Measurements from ENCODE around the gene CCN2.

CCN2 gene

DNA sequence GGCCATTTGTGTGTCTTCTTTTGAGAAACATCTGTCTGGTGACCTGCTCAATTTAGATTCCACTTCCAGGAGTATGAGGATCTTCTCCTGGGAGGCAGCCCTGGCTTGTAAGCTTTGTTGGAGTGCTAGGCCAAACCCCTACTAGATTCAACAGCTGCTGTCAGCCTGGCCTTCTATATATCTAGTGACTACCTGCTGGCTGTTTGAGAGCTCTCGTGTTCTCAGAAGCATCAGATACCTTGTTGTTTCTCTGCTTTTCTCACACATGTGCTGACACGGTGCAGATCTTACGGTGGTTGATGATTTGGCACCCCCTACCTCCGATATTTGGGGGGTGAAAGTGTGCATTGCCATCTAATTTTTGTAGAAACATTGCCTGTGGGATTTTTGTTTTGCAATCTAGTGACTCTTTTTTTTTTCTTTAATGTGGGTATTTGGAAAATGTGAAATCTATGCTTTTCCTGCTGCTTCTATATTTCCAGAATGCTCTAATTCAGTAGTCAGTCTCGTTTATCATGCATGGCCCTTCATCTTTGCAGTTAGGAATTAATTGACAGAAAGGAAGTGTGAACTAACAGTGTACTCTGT, 4.7 kb downstream of the CCN2 start:
- in situ Hi-C loops (cut with MboI; ENCODE audit: low sequenced_read_pairs) = no loop called here

DNA sequence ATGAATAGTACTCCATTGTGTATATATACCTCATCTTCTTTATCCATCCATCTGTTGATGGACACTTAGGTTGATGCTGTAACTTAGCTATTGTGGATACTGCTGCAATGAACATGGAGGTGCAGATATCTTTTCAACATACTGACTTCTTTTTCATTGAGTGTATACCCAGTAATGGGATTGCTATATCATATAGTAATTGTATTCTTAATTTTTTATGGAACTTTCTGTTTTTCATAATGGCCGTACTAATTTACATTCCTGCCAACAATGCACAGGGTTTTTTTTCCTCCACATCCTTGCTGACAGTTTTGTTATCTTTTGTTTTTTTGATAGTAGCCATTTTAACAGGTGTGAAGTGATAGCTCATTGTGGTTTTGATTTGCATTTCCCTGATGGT, 5.2 kb downstream of the CCN2 start:
- in situ Hi-C loops (cut with MboI; ENCODE audit: low sequenced_read_pairs) = no loop called here

DNA sequence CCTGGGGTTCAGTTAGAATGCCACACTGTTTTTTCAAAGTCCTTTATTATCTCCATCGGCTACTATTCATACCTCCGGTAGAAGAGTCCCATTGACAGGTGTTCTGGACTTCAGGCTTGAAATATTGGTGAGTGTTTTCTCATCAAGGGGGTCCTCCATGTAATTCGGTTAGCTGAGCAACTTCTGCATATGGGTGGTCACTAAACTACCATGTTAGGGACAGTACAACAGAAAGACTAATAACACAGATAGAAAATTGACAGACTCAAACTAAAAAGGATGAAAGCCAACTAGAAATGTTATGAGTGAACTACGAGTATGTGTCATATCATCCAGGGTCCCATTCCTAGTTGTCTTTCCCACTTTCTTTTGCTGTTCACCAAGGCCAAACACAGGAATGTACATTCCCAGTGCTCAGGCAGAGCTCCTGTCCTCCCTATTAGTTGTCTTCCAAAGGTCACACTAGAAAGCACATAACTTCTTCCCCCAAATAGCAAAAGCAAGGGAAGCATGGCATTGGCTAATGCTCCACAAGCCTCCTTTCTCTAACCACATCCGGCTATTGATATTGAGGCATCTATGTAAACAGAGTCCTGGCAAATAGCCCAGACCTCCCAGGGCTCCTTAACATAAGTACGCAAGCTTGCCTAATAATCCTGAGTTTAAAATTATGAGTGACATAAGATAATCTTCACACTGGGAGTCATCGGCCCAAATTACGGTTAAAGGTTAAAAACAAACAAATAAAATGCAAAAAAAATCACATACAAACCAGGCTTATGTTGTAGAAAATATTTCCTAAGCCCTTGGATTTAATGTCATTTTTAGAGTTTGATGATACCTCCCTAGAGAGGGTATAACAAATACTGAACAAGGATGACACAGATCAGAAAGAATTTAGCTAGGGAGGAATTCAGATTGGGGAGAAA, 13.2 kb downstream of the CCN2 start:
- in situ Hi-C loops (cut with MboI; ENCODE audit: low sequenced_read_pairs) = no loop called here

DNA sequence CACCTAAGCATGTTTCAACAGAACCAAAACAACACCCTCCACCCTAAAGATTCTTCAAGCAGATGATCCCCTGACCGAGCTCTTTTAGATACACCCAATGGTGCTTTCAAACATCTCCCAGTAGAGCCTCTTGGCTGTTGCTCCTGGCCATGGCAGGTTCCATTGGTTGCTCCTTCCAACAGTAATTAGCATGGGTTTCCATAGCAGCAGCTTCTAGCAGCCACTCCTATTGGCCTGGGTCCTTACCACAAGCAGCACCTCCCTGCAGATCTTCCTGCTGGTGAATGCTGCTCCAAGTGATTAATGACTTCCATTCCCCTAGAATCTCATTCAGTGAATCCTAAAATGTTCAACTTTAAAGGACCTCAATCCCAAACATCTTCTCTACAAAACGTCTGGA, 13.9 kb downstream of the CCN2 start:
- in situ Hi-C loops (cut with MboI; ENCODE audit: low sequenced_read_pairs) = no loop called here

DNA sequence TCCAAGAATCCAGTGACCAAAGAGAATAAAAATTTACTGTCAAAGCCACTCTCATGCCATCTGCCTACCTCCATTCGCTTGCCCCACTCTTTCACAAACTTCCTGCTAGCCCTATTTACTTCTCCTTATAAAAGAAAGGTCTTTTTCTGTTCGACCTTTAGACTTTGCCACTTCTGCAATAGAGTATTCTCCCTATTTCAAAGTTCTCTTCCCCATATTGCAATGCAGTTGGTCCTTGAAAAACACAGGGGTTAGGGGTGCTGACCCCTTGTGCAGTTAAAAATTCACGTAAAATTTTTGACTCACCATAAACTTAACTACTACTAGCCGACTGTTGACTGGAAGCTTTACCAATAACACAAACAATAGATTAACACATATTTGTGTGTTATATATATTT, 15.0 kb downstream of the CCN2 start:
- in situ Hi-C loops (cut with MboI; ENCODE audit: low sequenced_read_pairs) = no loop called here

DNA sequence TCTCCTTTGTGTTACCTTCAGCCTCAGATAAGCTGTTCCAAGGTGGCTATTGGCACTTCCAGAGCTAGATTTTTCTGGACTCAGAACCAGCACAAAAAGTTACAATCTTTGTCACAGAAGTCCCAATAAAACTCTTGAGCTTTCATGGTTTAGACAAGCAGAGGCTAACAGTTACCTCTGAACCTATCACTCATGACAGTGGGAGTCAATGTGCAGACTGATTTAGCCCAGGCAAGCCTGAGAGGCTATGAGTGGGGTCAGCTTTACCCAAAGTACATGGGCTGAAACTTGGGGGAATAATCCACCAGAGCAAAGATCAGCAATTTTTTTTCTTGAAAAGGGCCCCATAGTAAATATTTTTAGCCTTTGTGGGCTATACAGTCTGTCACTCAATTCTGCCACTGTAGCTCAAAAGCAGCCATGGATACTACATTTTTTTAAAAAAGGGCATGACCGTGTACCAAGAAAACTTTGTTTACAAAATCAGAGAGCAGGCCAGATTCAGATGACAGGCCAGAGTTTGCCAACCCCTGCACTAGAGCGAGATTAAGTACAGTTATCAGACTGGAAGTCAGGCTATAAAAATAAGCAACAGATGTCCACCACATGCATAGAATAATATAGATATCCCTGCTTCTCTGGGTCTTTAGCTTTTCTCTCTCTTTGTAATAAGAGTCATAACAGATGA, 20.0 kb downstream of the CCN2 start:
- in situ Hi-C loops (cut with MboI; ENCODE audit: low sequenced_read_pairs) = no loop called here

DNA sequence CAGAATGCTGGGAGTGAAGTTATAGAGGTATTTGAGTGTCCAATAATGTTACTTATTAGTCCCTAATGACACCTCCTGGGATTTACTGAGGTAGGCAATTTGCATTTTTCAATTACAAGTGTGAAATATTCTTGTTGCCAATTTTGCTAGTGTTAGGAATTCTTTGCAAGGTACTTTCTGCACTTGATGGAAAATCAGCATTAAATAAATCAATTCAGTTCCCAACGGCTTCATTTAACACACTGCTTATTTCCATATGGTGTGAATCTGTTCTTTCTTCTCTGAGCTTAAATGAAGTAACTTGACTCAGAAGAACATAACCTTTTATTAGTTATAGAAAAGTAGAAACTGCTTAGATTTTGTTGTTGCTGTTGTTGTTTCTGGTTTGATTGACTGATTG, 21.2 kb downstream of the CCN2 start:
- in situ Hi-C loops (cut with MboI; ENCODE audit: low sequenced_read_pairs) = no loop called here

DNA sequence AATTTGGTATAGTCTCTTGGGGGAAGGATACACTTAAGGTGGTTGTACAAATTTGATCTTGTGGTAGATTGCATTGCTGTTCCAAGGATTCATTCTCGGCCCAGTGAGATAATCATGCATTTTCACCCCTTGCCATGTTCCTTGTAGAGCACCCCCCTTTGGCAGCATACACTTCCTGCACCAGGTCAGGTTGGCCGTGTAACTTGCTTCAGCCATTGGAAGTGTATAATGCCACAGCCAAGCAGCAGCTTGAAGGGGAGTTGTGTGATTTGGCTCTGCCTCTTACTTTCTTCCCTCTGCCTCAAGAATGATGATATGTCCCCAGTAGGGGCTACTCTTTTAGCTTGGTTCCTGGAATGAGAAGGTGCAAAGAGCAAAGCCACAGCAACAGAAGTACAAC, 21.9 kb downstream of the CCN2 start:
- in situ Hi-C loops (cut with MboI; ENCODE audit: low sequenced_read_pairs) = no loop called here

DNA sequence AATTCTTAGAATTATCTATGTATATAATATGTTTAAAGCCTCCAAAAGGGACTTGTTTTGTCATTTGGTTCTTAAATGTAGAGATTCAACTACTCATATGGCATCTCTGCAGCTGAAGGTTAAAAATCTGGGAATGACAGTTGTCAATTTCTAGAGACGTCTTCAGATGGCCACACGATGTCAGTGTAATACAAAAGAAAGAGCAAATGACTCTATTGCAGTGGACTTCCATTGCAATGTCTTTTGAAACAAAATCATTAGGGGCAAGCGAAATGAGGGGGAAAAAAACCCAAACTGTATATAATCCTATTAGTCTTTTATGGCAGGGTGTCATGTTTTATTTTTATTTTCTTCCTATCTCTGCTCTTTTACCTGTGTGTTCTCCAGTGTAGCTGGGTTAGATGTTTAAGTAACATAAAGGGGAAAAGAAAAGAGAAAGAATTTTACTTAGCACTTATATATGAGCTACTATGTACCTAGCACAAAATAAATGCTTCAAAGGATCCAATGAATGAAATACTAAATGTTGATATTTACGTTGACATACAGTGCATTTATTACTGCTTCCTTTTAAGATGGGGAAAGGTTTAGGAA, 26.2 kb downstream of the CCN2 start:
- in situ Hi-C loops (cut with MboI; ENCODE audit: low sequenced_read_pairs) = loop anchor here (25.0 kb wide), 2 partner anchors 287 to 587 kb away; partner anchors contain the start of gene STX7

DNA sequence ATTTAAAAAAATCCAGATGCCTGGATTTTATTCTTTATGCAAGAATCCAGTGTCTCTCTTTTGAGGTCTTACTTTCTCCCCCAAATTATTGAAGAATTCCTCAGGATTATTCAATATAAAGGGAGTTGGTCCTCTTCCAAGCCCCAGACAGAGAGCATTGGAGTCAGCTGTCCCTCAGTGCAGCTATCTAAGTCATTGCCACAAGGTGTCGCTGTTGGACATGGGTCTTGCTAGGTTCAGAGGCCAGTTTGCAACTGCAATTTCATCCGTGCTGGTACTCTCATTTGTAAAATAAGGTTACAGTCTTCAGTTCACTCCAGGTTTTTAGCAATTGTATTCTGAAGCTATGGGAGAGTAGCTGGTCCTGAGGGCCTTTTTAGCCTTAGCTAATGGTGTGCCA, 27.8 kb downstream of the CCN2 start:
- in situ Hi-C loops (cut with MboI; ENCODE audit: low sequenced_read_pairs) = loop anchor here (25.0 kb wide), 2 partner anchors 289 to 589 kb away; partner anchors contain the start of gene STX7

DNA sequence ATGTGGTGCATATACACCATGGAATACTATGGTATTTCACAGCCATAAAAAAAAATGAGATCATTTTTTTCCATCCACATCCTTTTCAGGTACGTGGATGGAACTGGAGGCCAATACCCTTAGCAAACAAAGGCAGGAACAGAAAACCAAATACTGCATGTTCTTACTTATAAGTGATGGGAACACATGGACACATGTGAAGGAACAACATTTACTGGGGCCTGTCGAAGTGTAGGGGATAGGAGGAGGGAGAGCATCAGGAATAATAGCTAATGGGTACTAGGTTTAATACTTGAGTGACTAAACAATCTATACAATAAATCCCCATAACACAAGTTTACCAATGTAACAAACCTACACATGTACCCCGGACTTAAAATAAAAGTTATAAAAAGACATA, 30.5 kb downstream of the CCN2 start:
- in situ Hi-C loops (cut with MboI; ENCODE audit: low sequenced_read_pairs) = loop anchor here (25.0 kb wide), 2 partner anchors 292 to 592 kb away; partner anchors contain the start of gene STX7

DNA sequence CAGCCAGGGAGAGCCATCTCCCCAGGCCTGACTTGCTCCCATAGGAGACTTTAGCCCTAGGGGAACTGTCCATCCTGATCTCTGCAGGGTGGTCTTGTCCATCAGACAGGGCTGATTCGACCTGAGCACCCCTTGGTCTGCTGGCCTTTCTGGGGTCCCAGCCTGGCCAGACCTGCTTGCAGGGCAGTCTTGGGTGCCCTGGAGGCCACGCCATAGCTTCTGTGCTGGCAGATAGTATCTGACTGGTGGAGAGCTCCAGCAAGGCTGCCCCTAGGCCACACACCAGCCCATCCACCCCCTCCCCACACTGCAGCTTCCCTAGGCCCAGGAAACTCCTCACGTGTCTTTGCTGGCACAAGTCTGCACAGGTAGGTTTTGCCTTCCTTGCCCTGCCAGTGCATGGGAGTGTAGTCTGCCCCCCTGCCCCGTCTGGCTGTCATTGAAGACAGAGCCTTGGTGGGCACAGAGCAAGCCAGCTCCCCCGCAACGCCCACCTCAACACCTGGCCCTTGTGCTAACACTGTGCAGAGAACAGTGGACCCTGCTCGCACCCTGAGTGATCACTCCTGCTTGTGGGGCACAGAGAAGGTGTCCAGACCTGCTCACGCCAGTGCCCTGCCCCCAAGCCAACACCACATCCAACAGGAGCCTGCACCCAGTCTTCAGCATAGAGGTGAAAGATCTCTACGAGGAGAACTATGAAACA, 32.4 kb downstream of the CCN2 start:
- in situ Hi-C loops (cut with MboI; ENCODE audit: low sequenced_read_pairs) = loop anchor here (10.0 to 25.0 kb wide), 3 partner anchors 224 to 593 kb away; partner anchors contain the start of gene STX7

DNA sequence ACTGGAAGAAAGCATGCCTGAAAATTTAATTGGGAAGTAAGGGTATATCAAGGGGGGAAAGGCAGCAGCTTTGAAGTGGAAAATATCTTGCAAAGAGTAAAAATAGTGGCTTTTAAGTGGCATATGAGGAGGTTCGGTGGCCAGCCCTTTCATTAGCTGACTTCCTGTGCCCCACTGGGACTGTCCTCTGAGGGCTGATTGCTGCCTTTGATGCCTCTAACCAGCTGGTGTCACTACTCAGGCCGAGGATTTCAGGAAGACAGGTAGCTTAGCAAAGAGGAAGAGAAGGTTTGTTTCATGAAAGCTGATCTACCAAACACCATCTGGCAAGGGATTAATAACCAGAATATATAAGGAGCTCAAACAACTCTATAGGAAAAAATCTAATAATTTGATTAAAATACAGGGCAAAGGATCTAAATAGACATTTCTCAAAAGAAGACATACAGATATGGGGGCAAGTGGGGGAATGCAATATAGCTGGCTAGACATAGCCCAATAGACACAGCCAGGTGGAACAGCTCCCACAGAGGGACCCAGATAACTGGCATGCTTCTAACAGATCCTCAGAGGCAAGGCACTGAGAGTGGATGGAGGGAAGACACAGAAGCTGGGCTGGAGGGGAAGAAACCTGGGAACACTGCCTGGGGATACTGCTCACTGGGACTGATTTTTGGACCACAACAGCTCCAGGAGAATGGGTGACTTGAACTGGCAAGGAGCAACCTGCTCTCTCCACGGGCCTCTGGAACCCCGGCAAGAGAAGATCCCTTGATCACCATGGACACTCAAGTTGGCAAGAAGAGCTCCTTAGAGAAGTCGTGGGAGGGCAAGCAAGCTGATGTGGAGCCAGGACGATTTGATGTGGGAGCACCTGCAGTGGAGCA, 33.2 kb downstream of the CCN2 start:
- in situ Hi-C loops (cut with MboI; ENCODE audit: low sequenced_read_pairs) = loop anchor here (10.0 to 25.0 kb wide), 3 partner anchors 223 to 594 kb away; partner anchors contain the start of gene STX7

DNA sequence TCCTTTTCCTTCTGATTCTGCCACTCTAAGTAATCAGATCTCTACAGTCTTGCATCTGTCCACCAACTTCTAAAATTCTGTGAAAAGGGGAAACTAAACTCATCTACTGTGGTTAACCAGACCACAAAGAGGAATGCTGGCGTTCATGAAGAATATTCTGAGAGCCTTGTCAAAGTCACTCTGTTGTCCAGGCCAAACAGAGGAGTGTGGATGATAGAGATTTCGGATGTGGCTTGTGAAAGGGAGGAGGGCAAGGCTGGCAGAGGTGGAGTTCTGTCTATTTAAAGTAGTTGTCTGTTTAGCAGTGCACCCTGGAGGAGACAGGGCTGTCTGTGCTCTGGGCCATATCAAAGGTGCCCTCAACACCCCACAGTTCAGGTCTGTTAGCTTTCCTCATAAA, 33.9 kb downstream of the CCN2 start:
- in situ Hi-C loops (cut with MboI; ENCODE audit: low sequenced_read_pairs) = loop anchor here (10.0 to 25.0 kb wide), 3 partner anchors 223 to 595 kb away; partner anchors contain the start of gene STX7

DNA sequence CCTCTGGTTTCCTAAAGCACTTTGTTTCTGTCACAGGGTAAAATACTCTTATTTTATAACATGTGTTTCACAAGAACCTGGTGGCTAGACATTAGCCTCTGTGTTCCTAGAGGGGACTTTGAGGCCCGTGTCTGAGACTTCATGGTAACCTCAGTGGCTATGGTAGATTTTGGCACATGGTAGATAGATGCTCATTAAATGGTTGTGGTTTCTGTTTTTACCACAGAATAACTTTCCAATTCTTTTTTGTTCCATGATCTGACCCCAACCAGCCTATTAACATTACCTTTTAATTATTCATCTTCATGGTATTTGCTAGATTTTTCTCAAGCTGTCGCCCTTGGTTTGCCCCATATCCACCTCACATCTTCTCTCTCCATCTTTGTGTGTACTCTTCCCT, 34.3 kb downstream of the CCN2 start:
- in situ Hi-C loops (cut with MboI; ENCODE audit: low sequenced_read_pairs) = loop anchor here (10.0 to 25.0 kb wide), 3 partner anchors 222 to 595 kb away; partner anchors contain the start of gene STX7

DNA sequence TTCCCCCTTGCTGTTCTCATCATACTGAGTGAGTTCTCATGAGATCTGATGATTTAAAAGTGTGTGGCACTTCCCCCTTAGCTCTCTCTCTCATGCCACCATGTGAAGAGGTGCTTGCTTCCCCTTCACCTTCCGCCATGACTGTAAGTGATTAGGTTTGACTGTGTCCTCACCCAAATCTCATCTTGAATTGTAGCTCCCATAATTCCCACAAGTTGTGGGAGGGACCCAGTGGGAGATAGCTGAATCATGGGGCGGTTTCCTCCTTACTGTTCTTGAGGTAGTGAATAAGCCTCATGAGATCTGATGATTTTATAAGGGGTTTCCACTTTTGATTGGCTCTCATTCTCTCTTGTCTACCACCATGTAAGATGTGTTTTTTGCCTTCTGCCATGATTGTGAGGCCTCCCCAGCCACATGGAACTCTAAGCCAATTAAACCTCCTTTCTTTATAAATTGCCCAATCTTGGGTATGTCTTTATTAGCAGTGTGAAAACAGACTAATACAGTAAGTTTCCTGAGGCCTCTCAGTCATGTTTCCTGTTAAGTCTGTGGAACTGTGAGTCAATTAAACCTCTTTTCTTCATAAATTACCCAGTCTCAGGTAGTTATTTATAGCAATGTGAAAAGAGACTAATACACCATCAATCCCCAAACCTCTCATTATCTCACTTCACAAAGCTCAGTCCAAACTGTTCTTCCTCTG, 34.9 kb downstream of the CCN2 start:
- in situ Hi-C loops (cut with MboI; ENCODE audit: low sequenced_read_pairs) = loop anchor here (10.0 to 25.0 kb wide), 3 partner anchors 221 to 596 kb away; partner anchors contain the start of gene STX7

DNA sequence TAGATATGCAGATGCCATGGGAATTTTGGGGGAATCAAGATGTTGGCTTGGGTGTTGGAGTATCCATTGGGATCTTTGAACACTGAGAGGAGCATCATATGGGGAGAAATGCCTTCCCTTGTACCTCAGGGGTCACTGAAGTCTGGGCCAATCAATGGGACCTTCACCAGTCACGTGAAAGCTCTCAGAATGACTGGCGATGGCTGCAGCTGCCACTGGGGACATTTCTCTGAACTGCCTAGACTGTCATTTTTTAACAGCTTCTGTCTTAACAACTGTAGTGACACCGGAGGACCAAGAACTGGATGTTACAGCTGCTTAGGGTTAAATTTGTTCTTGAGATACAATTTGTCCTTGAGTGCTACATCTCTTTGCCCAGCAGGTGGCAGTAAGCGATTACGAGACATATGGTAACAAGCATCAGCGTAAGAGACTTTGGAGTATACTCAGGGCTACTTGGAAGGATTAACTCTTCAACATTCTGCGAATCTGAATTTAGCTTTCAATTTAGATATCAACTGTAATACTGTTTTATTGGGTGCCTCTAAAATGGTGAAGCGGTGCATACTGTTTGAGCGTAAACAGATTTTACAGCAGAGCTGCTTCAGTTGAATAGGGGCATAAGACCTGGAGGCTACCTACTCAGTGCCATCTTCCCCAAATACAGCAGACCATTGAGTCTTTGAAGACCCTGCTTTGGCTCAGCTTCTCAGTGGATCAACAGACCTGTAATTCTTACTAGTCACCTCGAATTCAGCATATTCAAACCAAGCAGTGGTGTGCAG, 36.0 kb downstream of the CCN2 start:
- in situ Hi-C loops (cut with MboI; ENCODE audit: low sequenced_read_pairs) = loop anchor here (10.0 to 25.0 kb wide), 3 partner anchors 220 to 597 kb away; partner anchors contain the start of gene STX7

DNA sequence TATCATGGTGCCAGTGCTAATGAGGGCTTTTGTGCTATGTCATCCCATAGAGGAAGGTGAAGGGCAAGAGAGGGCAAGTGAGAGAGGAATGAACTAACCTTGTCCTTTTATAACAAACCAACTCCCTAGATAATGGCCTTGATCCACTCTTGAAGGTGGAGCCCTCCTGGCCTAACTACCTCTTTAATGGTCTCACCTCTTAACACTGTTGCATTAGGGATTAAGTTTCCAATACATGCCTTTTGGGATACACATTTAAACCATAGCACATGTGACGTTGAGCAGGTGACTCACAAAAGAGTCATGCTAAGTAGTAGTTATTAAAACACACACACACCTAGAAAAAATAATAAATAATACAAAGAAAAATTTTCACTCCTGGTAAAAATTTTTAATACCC, 36.9 kb downstream of the CCN2 start:
- in situ Hi-C loops (cut with MboI; ENCODE audit: low sequenced_read_pairs) = loop anchor here (10.0 to 25.0 kb wide), 3 partner anchors 219 to 598 kb away; partner anchors contain the start of gene STX7

All from HL-60/S4 treated with phorbol 12-myristate 13-acetate at 8.2 ng/mL for 4 days and 3 days (cell line).